ENCODE measurements around the gene GYS1. TPM values are rescaled to one million over a fixed set of nuclear protein-coding genes. Genes with fewer than 3 reads are reported as not detected.
"Not testable (repeated sequence)": the region's sequence is repeated elsewhere in the genome, so short reads cannot be mapped to it uniquely, and the experiment has no call there.

GYS1 gene
- total RNA-seq = 42.4 TPM

DNA sequence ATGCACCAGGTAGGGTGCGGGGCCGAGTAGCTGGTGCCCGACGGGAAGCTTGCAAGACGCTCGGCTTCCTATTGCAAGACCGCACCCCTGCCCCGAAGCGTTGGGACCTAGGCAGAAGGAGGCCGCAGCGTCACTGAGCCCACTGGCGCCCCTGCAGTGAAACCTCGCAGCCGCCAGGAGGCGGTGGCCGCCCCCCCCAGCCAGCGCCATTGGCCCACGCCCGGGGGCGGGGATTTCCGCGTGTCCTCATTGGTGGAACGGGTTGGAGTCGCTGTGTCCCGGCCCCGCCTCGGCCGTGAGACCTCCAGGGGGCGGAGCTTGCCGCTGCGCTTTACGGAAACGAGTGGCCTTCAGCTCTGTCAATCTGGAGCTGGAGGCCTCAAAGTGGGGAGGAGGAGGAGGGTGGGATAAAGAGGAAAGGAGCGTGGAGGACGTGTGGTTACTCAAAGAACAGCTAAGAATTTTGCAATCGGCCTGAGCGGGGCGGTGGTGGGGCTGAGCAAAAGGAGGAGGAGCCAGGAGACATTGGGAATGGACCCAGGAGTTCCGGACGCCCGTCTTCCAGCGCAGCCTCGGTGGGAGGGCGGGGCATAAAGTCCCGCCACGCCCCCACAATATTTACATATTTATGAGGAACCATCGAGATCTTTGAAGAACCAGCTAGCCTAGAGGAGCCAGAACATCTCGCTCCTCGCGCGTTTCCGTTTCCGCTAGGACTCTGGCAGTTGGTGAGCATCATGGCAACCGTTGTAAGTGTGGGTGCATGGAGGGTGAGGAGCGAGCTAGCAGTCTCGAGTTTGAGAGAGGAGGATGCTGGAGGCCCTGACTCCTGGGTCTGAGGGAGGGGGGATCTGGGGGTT, at the start of gene GYS1, which contains the start of gene RUVBL2:
GYS1 (minus strand) TSS at position 135 of the 860 bp plus-strand sequence. CDS start 197 bp downstream, outside the sequence.
RUVBL2 (plus strand) TSS at position 713 of the 860 bp plus-strand sequence; CDS start at position 738, 25 bp downstream.
- DNase-seq = peak; percentile 99

DNA sequence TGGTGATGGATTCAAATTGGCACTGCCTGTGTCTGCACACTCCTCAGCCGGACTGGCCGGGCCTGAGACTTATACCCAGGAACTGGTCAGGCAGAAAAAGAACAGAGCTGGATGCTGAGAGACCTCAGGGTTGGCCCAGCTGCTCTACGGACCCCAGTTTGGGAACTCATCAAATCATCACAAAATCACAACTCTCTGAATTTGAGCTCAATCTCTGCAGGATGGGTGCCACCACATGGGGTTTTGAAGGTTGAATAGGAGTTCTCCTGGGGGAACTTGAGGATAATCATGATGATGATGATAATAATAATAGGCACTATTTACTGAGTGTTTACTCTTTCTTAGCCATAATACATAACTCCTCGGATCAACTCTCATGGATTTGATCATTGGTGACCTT, 49.6 kb upstream of the GYS1 start:
- not testable (repeated sequence) for DNase-seq

DNA sequence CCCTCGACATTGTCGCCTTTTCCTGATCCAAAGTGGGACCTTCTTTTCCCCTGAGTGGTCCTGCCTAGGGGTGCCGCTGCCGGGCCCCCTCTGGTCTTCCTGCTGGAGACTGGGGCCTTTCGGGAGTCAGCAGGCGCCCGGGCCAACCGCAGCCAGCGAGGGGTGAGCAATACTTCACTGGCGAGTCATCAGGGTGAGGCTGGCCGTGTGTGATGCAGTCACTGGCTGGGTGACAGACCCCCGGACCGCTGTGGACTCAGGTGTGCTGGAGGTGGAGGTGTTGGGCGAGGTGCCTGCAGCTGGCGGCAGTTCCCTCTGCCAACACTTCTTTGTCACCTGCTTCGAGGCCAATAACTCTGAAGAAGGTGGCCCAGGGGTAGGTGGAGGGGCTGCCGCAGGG, 49.1 kb upstream of the GYS1 start:
- no peak for DNase-seq

DNA sequence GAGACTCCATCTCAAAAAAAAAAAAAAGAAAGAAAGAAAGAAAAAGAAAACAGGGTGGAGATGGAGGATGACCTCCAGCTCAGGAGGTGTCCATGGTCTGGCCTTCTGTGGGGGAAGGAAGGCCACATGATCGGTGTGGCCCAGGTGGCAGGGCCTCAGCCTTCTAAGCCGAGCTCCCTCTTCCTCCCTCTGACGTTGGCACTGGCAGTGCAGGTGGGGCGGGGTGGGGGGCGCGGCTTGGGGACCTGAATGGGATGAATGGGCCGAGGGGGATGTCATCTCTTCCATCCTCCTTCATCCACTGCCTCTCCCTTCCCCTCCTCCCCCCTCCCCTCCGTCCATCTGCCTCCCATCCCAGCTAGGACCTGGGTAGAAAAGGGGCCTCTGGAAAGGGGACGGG, 46.6 kb upstream of the GYS1 start:
- not testable (repeated sequence) for DNase-seq

DNA sequence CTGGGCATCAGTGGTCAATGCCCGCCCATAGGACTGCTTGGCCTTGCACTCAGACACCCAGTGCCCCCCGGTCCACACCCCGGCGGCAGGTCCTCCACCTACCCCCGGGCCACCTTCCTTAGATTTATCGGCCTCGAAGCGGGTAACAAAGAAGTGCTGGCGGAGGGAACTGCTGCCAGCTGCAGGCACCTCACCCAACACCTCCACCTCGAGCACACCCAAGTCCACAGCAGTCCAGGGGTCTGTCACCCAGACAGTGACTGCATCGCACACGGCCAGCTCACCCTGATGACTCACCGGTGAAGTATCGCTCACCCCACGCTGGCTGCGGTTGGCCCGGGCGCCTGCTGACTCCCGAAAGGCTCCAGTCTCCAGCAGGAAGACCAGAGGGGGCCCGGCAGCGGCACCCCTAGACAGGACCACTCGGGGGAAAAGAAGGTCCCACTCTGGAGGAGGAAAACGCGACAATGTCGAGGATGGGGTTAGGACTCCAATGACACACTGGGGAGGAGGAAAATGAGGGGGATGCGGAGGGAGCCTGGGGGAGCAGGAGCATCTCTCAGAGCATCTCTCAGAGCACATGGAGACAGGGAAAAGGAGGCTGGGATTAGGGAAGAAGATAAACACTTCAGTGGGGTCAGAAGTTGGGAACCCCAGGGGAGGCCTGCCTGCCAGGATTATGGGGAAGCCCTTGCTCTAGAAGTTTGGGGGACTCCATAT, 45.6 kb upstream of the GYS1 start:
- not testable (repeated sequence) for DNase-seq

DNA sequence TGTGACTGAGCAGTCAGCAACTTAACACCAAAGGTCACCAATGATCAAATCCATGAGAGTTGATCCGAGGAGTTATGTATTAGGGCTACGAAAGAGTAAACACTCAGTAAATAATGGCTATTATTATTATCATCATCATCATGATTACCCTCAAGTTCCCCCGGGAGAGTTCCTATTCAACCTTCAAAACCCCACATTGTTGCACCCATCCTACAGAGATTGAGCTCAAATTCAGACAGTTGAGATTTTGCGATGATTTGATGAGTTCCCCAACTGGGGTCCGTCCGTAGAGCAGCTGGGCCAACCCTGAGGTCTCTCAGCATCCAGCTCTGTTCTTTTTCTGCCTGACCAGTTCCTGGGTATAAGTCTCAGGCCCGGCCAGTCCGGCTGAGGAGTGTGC, 45.0 kb upstream of the GYS1 start:
- not testable (repeated sequence) for DNase-seq

DNA sequence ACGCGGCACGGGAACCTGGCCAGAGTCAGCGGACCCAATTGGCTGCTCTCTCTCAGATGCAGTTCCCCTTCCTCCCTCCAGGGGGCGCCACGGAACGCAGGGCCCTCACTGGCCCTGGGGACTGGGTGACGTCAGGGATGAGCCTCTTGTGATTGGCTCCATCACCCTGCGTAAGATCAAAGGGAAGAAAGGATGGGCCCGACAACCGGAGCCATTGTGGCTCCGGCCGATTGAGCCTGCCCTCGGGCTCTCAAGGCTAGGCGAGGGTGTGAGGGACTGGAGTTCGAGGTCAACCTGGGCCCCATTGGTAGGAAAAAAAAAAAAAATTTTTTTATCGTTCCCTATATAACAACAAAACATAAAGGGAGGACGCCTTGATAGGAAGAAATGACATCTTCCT, 43.7 kb upstream of the GYS1 start, which contains the start of gene CGB1:
CGB1 (minus strand) TSS at position 81 of the 400 bp plus-strand sequence. CDS start 184 bp downstream, outside the sequence.
- DNase-seq = not testable (repeated sequence)

DNA sequence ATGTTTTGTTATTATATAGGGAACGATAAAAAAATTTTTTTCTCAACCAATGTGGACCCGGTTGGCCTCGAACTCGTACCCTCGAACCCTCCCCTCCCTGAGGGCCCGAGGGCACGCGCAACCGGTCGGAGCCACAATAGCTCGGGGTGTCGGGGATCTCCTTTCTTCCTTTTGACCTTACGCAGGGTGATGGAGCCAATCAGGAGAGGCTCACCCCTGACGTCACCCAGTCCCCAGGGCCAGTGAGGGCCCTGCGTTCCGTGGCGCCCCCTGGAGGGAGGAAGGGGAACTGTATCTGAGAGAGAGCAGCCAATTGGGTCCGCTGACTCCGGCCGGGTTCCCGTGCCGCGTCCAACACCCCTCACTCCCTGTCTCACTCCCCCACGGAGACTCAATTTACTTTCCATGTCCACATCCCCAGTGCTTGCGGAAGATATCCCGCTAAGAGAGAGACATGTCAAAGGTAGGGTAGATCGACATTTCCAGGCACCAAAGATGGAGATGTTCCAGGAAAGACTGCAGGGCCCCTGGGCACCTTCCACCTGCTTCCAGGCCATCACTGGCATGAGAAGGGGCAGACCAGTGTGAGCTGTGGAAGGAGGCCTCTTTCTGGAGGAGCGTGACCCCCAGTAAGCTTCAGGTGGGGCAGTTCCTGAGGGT, 38.7 kb upstream of the GYS1 start, which contains the start of gene CGB2:
CGB2 (plus strand) TSS at position 249 of the 660 bp plus-strand sequence; CDS start at position 455, 206 bp downstream.
- DNase-seq = not testable (repeated sequence)

DNA sequence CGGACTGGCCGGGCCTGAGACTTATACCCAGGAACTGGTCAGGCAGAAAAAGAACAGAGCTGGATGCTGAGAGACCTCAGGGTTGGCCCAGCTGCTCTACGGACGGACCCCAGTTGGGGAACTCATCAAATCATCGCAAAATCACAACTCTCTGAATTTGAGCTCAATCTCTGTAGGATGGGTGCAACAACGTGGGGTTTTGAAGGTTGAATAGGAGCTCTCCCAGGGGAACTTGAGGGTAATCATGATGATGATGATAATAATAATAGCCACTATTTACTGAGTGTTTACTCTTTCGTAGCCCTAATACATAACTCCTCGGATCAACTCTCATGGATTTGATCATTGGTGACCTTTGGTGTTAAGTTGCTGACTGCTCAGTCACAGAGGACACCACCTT, 37.2 kb upstream of the GYS1 start:
- DNase-seq = not testable (repeated sequence)

DNA sequence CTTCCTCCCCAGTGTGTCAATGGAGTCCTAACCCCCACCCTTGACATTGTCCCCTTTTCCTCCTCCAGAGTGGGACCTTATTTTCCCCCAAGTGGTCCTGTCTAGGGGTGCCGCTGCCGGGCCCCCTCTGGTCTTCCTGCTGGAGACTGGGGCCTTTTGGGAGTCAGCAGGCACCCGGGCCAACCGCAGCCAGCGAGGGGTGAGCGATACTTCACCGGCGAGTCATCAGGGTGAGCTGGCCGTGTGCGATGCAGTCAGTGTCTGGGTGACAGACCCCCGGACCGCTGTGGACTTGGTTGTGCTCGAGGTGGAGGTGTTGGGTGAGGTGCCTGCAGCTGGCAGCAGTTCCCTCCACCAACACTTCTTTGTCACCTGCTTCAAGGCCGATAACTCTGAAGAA, 36.6 kb upstream of the GYS1 start:
- not testable (repeated sequence) for DNase-seq

DNA sequence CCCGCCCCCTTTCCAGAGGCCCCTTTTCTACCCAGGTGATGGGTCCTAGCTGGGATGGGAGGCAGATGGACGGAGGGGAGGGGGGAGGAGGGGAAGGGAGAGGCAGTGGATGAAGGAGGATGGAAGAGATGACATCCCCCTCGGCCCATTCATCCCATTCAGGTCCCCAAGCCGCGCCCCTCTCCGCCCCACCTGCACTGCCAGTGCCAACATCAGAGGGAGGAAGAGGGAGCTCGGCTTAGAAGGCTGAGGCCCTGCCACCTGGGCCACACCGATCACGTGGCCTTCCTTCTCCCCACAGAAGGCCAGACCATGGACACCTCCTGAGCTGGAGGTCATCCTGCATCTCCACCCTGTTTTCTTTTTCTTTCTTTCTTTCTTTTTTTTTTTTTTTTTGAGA, 35.6 kb upstream of the GYS1 start:
- DNase-seq = not testable (repeated sequence)

DNA sequence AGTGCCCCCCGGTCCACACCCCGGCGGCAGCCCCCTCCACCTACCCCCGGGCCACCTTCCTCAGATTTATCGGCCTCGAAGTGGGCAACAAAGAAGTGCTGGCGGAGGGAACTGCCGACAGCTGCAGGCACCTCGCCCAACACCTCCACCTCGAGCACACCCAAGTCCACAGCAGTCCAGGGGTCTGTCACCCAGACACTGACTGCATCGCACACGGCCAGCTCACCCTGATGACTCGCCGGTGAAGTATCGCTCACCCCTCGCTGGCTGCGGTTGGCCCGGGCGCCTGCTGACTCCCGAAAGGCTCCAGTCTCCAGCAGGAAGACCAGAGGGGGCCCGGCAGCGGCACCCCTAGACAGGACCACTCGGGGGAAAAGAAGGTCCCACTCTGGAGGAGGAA, 32.5 kb upstream of the GYS1 start:
- not testable (repeated sequence) for DNase-seq

DNA sequence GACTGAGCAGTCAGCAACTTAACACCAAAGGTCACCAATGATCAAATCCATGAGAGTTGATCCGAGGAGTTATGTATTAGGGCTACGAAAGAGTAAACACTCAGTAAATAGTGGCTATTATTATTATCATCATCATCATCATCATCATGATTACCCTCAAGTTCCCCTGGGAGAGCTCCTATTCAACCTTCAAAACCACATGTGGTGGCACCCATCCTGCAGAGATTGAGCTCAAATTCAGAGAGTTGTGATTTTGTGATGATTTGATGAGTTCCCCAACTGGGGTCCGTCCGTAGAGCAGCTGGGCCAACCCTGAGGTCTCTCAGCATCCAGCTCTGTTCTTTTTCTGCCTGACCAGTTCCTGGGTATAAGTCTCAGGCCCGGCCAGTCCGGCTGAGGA, 32.0 kb upstream of the GYS1 start:
- not testable (repeated sequence) for DNase-seq

DNA sequence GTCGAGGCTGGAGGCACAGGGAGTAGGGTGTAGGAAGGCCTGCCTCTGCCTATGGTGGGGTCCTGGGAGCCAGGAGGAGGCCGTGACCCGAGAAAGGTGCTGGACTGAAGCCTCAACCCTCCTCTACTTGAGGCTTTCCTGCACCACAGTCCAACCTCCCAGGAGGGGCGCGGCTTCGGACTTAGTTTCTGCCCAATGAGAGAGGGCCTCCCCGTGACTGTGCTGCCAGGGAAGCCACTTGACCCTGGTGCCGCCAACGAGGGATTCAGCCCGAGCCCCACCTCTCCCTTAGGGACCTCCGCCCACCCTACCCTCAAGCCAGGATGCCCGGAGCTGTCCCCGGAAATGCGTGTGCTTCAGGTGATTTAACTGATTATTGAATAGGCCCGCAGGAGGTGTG, 31.1 kb upstream of the GYS1 start, which contains the start of gene CGB3:
CGB3 (minus strand) TSS at position 101 of the 400 bp plus-strand sequence. CDS start 362 bp downstream, outside the sequence.
- DNase-seq = not testable (repeated sequence)

DNA sequence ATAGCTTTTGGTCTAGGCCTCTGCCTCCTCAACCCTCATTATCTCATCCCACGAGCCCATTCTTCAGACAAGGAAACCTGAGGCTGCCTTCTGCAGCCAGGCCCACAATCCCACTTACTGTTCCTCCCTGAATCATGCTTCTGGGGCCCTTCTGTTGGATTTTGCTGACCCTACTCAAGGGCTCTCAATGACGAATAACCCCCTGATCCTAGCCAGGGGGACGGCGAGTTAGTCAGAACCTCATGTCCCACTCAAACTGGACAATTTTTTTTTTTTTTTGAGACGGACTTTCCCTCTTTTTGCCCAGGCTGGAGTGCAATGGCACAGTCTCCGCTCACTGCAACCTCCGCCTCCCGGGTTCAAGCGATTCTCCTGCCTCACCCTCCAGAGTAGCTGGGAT, 29.0 kb upstream of the GYS1 start:
- no peak for DNase-seq

DNA sequence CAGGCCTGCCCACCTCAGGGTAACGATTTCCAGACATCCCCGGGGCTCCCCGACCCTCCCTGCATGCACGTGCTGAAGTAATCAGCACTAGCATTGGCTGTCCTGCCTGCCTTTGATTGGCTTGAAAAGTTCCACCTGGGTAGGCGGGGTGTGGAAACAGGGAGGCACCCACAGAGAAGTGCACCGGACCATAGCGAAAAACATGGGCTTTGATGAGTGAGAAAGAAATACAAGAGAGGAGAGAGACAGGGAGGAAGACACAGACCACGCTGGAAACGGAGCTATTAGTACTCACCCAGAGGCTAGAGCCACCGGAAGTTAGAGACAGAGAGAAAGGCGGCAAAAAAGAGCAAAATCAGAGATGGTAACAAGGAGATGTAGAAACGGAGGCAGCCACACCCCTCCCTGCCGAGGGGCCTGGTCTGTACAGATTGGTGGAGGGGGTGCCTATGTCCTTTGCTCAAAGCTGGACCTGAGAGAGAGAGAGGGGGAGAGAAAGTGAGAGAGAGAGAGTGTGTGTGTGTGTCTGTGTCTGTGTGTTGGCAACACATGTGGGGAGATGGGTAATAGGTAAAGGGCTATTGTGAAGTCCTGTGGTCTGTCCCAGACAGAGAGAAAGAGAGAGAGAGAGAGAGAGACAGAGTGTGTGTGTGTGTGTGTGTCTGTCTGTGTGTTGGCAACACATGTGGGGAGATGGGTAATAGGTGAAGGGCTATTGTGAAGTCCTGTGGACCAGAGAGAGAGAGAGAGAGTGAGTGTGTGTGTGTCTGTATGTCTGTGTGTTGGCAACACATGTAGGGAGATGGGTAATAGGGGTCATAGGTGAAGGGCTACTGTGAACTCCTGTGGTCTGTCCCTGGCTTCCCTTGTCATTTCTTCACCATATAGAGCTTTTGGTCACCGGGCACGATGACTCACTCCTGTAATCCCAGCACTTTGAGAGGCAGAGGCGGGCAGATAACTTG, 28.1 kb upstream of the GYS1 start:
- DNase-seq = no peak

DNA sequence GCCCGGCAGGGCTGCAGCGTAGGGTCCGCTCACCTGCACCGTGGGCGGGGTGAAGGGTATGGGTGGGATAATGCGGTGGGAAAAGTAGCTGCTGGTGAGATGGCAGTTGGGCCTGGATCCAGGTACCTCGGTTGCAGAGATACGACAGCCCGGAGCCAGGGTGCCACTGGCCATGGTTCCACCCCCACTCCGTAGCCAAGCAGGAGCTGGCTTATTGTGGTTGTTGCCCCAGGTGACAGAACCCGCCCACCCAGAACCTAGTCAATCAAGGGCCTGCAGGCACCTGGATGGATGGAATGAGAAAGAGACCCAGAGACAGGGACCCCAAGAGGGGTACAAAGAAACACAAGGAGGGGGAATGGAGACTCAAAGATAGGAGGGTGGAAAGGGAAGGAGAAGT, 27.2 kb upstream of the GYS1 start:
- no peak for DNase-seq

DNA sequence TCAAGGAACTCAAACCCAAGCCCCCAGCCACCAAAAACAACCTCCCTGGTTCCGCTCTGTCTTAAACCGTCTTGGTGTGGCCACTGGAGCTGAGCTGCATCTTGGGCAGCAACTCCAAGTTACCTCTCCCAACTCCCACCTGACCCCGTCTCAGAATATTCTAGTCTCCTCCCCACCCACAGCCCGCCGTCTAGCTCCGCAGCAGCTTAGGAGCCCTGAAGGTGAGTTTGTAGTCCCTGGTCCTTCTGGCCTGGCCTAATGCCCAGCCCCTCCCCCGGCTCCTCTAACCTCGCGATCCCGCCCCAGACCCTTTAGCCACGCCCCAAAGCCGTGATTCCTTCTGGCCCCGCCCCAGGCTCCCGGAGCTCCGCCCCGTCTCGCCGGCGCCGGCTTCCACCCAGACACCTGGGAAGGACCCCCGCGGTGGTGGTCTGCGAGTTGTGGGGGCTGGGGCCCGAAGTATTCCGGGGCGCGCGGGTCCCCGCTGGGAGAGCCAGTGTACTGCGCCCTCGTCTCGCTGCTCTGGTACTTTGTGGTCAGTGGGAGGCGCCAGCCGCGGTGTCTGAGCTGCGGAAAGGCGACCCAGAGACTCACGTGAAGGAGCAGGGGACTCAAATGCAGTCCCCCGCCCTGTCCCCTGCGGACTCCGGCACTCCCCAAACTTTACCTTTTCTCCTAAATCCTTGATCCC, 26.3 kb upstream of the GYS1 start:
- DNase-seq = no peak

DNA sequence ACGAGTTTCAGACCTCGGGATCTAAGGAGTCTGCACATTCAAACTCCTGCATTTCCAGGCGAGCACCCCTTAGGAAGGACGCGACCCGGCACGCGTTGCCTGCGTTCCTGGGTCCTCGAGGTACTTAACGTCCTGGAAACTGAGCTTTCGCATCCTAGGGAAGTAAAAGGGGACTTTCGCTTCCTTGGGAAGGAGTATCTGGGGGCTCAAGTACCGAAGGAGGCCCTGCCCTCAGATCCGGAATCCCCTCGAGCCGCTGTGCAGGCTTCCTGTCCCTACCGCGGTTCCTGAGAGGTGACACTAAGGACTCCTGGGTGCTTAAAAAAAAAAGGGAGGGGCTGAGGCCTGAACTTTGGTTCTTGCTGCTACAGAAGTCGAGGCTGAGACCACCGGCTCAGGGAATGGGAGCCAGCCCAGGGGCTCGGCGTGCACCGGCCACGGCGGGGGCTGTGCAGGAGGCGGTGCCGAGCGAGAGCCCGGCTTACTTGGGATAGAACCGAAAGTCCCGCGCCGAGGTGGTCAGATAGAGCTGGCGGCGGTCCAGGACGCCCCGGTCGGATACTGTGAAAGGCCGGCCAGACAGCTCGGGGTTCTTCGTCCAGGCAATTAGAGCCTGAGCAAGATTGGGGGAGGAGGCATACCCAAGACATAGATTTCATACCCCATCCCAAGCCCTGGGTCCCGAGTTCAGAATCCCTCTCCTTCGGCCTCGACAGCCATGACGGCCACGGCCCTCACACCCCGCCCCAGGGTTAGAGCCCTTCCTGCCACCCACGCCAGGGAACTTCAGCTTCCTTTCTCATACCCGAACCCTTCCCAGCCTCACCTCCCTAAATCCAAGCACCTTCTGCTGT, 25.5 kb upstream of the GYS1 start:
- not testable (repeated sequence) for DNase-seq
